Mammary microvascular endothelial cell (primary cell): Measurements from ENCODE around the gene LYAR. TPM values are rescaled to one million over a fixed set of nuclear protein-coding genes. Genes with fewer than 3 reads are reported as not detected.

Experiments
- total RNA-seq: library from RNA; depleted of rRNA; stranded (reverse); fragments of >200 nt; gene quantifications from 2 replicates; pipeline ENCODE4 v1.2.3, GENCODE V29; 2015

Gene LYAR
- 44.7 and 47.1 TPM in 2 replicates for total RNA-seq

GRCh38 chr4:4289941-4290850, at the start of gene LYAR, which contains the start of gene ZBTB49:
LYAR (minus strand) TSS chr4:4290154; CDS start chr4:4283742, 6,412 bp downstream.
ZBTB49 (plus strand) TSS chr4:4290251; CDS start chr4:4299946, 9,695 bp downstream.

GRCh38 chr4:4248029-4248884, 41.7 kb downstream of the LYAR start, which contains the start of gene TMEM128:
TMEM128 (minus strand) TSS chr4:4248223; CDS start chr4:4248202, 21 bp downstream.

GRCh38 chr4:4226606-4227438, 63.1 kb downstream of the LYAR start, which contains the start of gene OTOP1:
OTOP1 (minus strand) TSS chr4:4226929; CDS start chr4:4226864, 65 bp downstream.

Other genes starting within 250 kb of the LYAR start
- not detected in 2 replicates for gene OTOP1, start 63.2 kb downstream of the LYAR start, total RNA-seq
- gene TMEM128, start 41.9 kb downstream of the LYAR start, total RNA-seq = 14.9 and 17.7 TPM in 2 replicates
- gene ZBTB49, start 97 bp upstream of the LYAR start, total RNA-seq = 4.7 and 5.6 TPM in 2 replicates
- 2.4 and 2.7 TPM in 2 replicates for gene NSG1, start 96.9 kb upstream of the LYAR start, total RNA-seq